ENCODE data around the gene LYL1. TPM values are rescaled to one million over a fixed set of nuclear protein-coding genes. Genes with fewer than 3 reads are reported as not detected.

Gene LYL1
- total RNA-seq, 1 donor = 0.36 TPM

GRCh38 chr19:13095934-13096927 is 6.4 kb downstream of the LYL1 start:
- no peak overlapping the region for H3K4me2 ChIP-seq (ENCODE audit: insufficient read depth, low read length)
- no peak overlapping the region for H3K27ac ChIP-seq (ENCODE audit: low read depth, low read length)
- peaks cover 14% of the 10 kb centered on the region for H3K4me1 ChIP-seq (ENCODE audit: insufficient read depth, low read length)
- no peak for TF ChIP-seq CTCF (IDR thresholded peaks at IDR 0.05; ENCODE audit: extremely low read depth, low read depth, low read length)
- peak; percentile 88 for DNase-seq (ENCODE audit: insufficient read length, low spot score, missing footprints)
- H4K20me1 ChIP-seq (ENCODE audit: insufficient read depth, low read length) = peaks cover 21% of the 10 kb centered on the region
- H3K9me3 ChIP-seq (ENCODE audit: low read depth, low read length) = no peaks in the 10 kb centered on the region
- no peak overlapping the region for H2AFZ ChIP-seq (ENCODE audit: low read length)
- H3K27me3 ChIP-seq (ENCODE audit: insufficient read depth, low read length) = no peaks in the 10 kb centered on the region
- no peak overlapping the region for H3K4me3 ChIP-seq (ENCODE audit: insufficient read depth, low read length)
- H3K36me3 ChIP-seq (ENCODE audit: insufficient read depth, low read length) = peaks cover 16% of the 10 kb centered on the region
- no peaks in the 10 kb centered on the region for H3K79me2 ChIP-seq (ENCODE audit: insufficient read depth, low read length)

- Histone ChIP-seq H3K4me3 (ENCODE audit: insufficient read depth, low read length) (no peak overlapping the region), H3K9me3 (ENCODE audit: low read depth, low read length) (no peaks in the 10 kb centered on the region), H3K27ac (ENCODE audit: low read depth, low read length) (no peak overlapping the region), H3K36me3 (ENCODE audit: insufficient read depth, low read length) (peaks cover 20% of the 10 kb centered on the region), H3K27me3 (ENCODE audit: insufficient read depth, low read length) (no peaks in the 10 kb centered on the region), H3K4me1 (ENCODE audit: insufficient read depth, low read length) (peaks cover 22% of the 10 kb centered on the region), H3K79me2 (ENCODE audit: insufficient read depth, low read length) (no peaks in the 10 kb centered on the region), H4K20me1 (ENCODE audit: insufficient read depth, low read length) (peaks cover 20% of the 10 kb centered on the region), H2AFZ (ENCODE audit: low read length) (no peak overlapping the region), H3K4me2 (ENCODE audit: insufficient read depth, low read length) (no peak overlapping the region)
- no peak for TF ChIP-seq CTCF (IDR thresholded peaks at IDR 0.05; ENCODE audit: extremely low read depth, low read depth, low read length)
- DNase-seq (ENCODE audit: insufficient read length, low spot score, missing footprints) = no peak
Observed at GRCh38 chr19:13095393-13095784, 7.3 kb downstream of the LYL1 start.

GRCh38 chr19:13094771-13095392 is 7.8 kb downstream of the LYL1 start:
- peaks cover 20% of the 10 kb centered on the region for H3K36me3 ChIP-seq (ENCODE audit: insufficient read depth, low read length)

More at GRCh38 chr19:13094771-13095392, 7.8 kb downstream of the LYL1 start:
- Histone ChIP-seq H3K79me2 (ENCODE audit: insufficient read depth, low read length) (no peaks in the 10 kb centered on the region), H3K4me3 (ENCODE audit: insufficient read depth, low read length) (no peak overlapping the region), H3K27ac (ENCODE audit: low read depth, low read length) (no peak overlapping the region), H3K27me3 (ENCODE audit: insufficient read depth, low read length) (no peaks in the 10 kb centered on the region), H3K4me2 (ENCODE audit: insufficient read depth, low read length) (no peak overlapping the region), H3K9me3 (ENCODE audit: low read depth, low read length) (no peaks in the 10 kb centered on the region), H4K20me1 (ENCODE audit: insufficient read depth, low read length) (peaks cover 17% of the 10 kb centered on the region), H3K4me1 (ENCODE audit: insufficient read depth, low read length) (peaks cover 24% of the 10 kb centered on the region), H2AFZ (ENCODE audit: low read length) (no peak overlapping the region)
- TF ChIP-seq CTCF (IDR thresholded peaks at IDR 0.05; ENCODE audit: extremely low read depth, low read depth, low read length) = no peak
- peak; percentile 86 for DNase-seq (ENCODE audit: insufficient read length, low spot score, missing footprints)
